Measurements from ENCODE around the gene EWSR1.
"Not testable (repeated sequence)": the region's sequence is repeated elsewhere in the genome, so short reads cannot be mapped to it uniquely, and the experiment has no call there.

The EWSR1 gene

GRCh38 chr22:29341056-29341848, 73.2 kb downstream of the EWSR1 start:
- TF ChIP-seq CTCF (IDR thresholded peaks at IDR 0.05; ENCODE audit: borderline replicate concordance, control extremely low read depth, extremely low read depth, insufficient read depth, missing control alignments), result no peak
- DNase-seq (ENCODE audit: low spot score), result no peak
- in situ Hi-C loops (cut with MboI; ENCODE audit: low sequenced_read_pairs, unreplicated experiment), result no loop called here

- in situ Hi-C loops (cut with MboI; ENCODE audit: low sequenced_read_pairs, unreplicated experiment), result no loop called here
- DNase-seq (ENCODE audit: low spot score), result no peak
- no peak for TF ChIP-seq CTCF (IDR thresholded peaks at IDR 0.05; ENCODE audit: borderline replicate concordance, control extremely low read depth, extremely low read depth, insufficient read depth, missing control alignments)
Observed at GRCh38 chr22:29341849-29342127, 73.7 kb downstream of the EWSR1 start.

GRCh38 chr22:29342177-29342576, 74.1 kb downstream of the EWSR1 start:
- in situ Hi-C loops (cut with MboI; ENCODE audit: low sequenced_read_pairs, unreplicated experiment), result no loop called here
- no peak for DNase-seq (ENCODE audit: low spot score)
- TF ChIP-seq CTCF (IDR thresholded peaks at IDR 0.05; ENCODE audit: borderline replicate concordance, control extremely low read depth, extremely low read depth, insufficient read depth, missing control alignments), result no peak

GRCh38 chr22:29342577-29343312, 74.7 kb downstream of the EWSR1 start:
- no peak for TF ChIP-seq CTCF (IDR thresholded peaks at IDR 0.05; ENCODE audit: borderline replicate concordance, control extremely low read depth, extremely low read depth, insufficient read depth, missing control alignments)
- in situ Hi-C loops (cut with MboI; ENCODE audit: low sequenced_read_pairs, unreplicated experiment), result no loop called here
- DNase-seq (ENCODE audit: low spot score), result no peak

- DNase-seq (ENCODE audit: low spot score), result no peak
- in situ Hi-C loops (cut with MboI; ENCODE audit: low sequenced_read_pairs, unreplicated experiment), result no loop called here
- no peak for TF ChIP-seq CTCF (IDR thresholded peaks at IDR 0.05; ENCODE audit: borderline replicate concordance, control extremely low read depth, extremely low read depth, insufficient read depth, missing control alignments)
Observed at GRCh38 chr22:29343313-29343805, 75.3 kb downstream of the EWSR1 start.

GRCh38 chr22:29344137-29344536, 76.1 kb downstream of the EWSR1 start:
- DNase-seq (ENCODE audit: low spot score), result no peak

GRCh38 chr22:29344889-29345288, 76.8 kb downstream of the EWSR1 start:
- not testable (repeated sequence) for DNase-seq (ENCODE audit: low spot score)

More at GRCh38 chr22:29344137-29344536, 76.1 kb downstream of the EWSR1 start:
- TF ChIP-seq CTCF (IDR thresholded peaks at IDR 0.05; ENCODE audit: borderline replicate concordance, control extremely low read depth, extremely low read depth, insufficient read depth, missing control alignments), result no peak
- in situ Hi-C loops (cut with MboI; ENCODE audit: low sequenced_read_pairs, unreplicated experiment), result no loop called here

More at GRCh38 chr22:29344889-29345288, 76.8 kb downstream of the EWSR1 start:
- in situ Hi-C loops (cut with MboI; ENCODE audit: low sequenced_read_pairs, unreplicated experiment), result not testable (repeated sequence)

All from GM13976 (cell line).